Caco-2 (cell line): ENCODE measurements around the gene NFASC. TPM values are rescaled to one million over a fixed set of nuclear protein-coding genes. Genes with fewer than 3 reads are reported as not detected.

Experiments used
- BruUV-seq: library from RNA; stranded (reverse); fragments of 400-500 nt; replicated peaks from 2 replicates; lab custom pipeline; 2021; lab: Mats Ljungman, UMichigan
- CTCF ChIA-PET: fragments of 300-600 bp; sonication (Branson Sonifier 250); formaldehyde crosslinking; loops from one replicate; lab custom pipeline; 2022; ENCODE audit warnings: antibody characterized with exemption; lab: Charles Lee
- POLR2A ChIA-PET: fragments of 300-600 bp; sonication (Branson Sonifier 250); formaldehyde crosslinking; loops from one replicate; lab custom pipeline; 2022; ENCODE audit warnings: antibody characterized with exemption; lab: Charles Lee
- DNase-seq, 2 experiments: peaks; one replicate each; pipeline versions ENCODE4 v3.0.0 to v3.0.0-alpha.2; 2020 to 2022
- H3K27me3 ChIP-seq: replicated peaks from 2 replicates; pipeline ENCODE4 v1.6.0; 2011; ENCODE audit warnings: low read length; ENCODE audit not compliant: control insufficient read depth, insufficient read depth
- H3K36me3 ChIP-seq: 2 replicates; pipeline ENCODE4 v1.5.1; 2011; ENCODE audit warnings: low read length; ENCODE audit not compliant: control insufficient read depth, insufficient read depth
- H3K4me1 ChIP-seq: fragments of 250-450 bp; sonication (Bioruptor Pico); 2 replicates; pipeline ENCODE4 v1.5.1; 2020; ENCODE audit warnings: mild to moderate bottlenecking
- H3K4me3 ChIP-seq: 2 replicates; pipeline ENCODE4 v1.5.1; 2011; ENCODE audit warnings: low read depth, mild to moderate bottlenecking, control low read depth, low read length
- H3K9me3 ChIP-seq: fragments of 250-450 bp; sonication (Bioruptor Pico); 2 replicates; pipeline ENCODE4 v1.5.1; 2020; ENCODE audit warnings: mild to moderate bottlenecking, moderate library complexity
- H3K27ac Mint-ChIP-seq: one replicate; pipeline ENCODE4 v1.8.0; 2022; ENCODE audit warnings: mixed read lengths; ENCODE audit not compliant: unreplicated experiment
- H3K27me3 Mint-ChIP-seq: one replicate; pipeline ENCODE4 v1.8.0; 2022; ENCODE audit warnings: mixed read lengths; ENCODE audit not compliant: insufficient read depth, unreplicated experiment
- H3K36me3 Mint-ChIP-seq: one replicate; pipeline ENCODE4 v1.8.0; 2022; ENCODE audit warnings: mild to moderate bottlenecking, mixed read lengths; ENCODE audit not compliant: insufficient read depth, unreplicated experiment
- H3K4me1 Mint-ChIP-seq: one replicate; pipeline ENCODE4 v1.8.0; 2022; ENCODE audit warnings: low read depth, mixed read lengths; ENCODE audit not compliant: unreplicated experiment
- H3K4me3 Mint-ChIP-seq: one replicate; pipeline ENCODE4 v1.8.0; 2022; ENCODE audit warnings: mild to moderate bottlenecking, moderate library complexity, mixed read lengths; ENCODE audit not compliant: unreplicated experiment
- H3K9me3 Mint-ChIP-seq: one replicate; pipeline ENCODE4 v1.8.0; 2022; ENCODE audit warnings: mixed read lengths; ENCODE audit not compliant: unreplicated experiment
- CTCF ChIP-seq, 2 experiments: fragments of 200-600 bp in 1 of 2; IDR thresholded peaks; 1 replicate in 1 of 2; 2 replicates in 1 of 2; pipeline versions ENCODE4 v1.5.1 to v1.8.0; 2011 to 2022; ENCODE audit warnings: antibody characterized with exemption in 1 of 2, control low read depth in 1 of 2, inconsistent platforms in 1 of 2, low read depth in 1 of 2, low read length in 1 of 2, mild to moderate bottlenecking in 1 of 2, moderate library complexity in 1 of 2; ENCODE audit not compliant: insufficient read depth in 1 of 2, severe bottlenecking in 1 of 2, unreplicated experiment in 1 of 2
- intact Hi-C: fragments of 100-400 bp; cut with micrococcal nuclease; formaldehyde crosslinking; loops from one replicate; pipeline ENCODE4 v1.10.0; 2022; ENCODE audit not compliant: unreplicated experiment
- total RNA-seq: library from RNA; stranded (reverse); gene quantifications from 2 replicates; pipeline ENCODE4 v1.2.3, GENCODE V29; 2022

NFASC gene
- total RNA-seq, 1 experiment from 2014 or later: 1.3 TPM

- intact Hi-C loops: no loop called here
- no peaks in the 10 kb centered on the region for H3K9me3 Mint-ChIP-seq
- Histone ChIP-seq H3K9me3 (no peaks in the 10 kb centered on the region), H3K4me1 (no peaks in the 10 kb centered on the region), H3K27me3 (no peaks in the 10 kb centered on the region), H3K4me3 (no peak overlapping the region), H3K36me3 (no peaks in the 10 kb centered on the region)
- H3K27me3 Mint-ChIP-seq: peaks cover 7% of the 10 kb centered on the region
- no peak for TF ChIP-seq CTCF (IDR thresholded peaks at IDR 0.05; ENCODE audit: insufficient read depth in 1 of 2, low read depth in 1 of 2, low read length in 1 of 2, severe bottlenecking in 1 of 2, unreplicated experiment in 1 of 2)
- no peak for DNase-seq
- CTCF ChIA-PET: interaction anchor here (2.5 kb wide), 1 partner anchor 9 kb away, joined by 8 read pairs; no protein-coding TSS in a partner anchor
- no peak overlapping the region for H3K27ac Mint-ChIP-seq
- H3K4me3 Mint-ChIP-seq: no peak overlapping the region
- POLR2A ChIA-PET: no interaction called here
- BruUV-seq: no TSS peak
- H3K36me3 Mint-ChIP-seq: no peaks in the 10 kb centered on the region
- H3K4me1 Mint-ChIP-seq: no peaks in the 10 kb centered on the region
Observed at GRCh38 chr1:205052690-205053089, 182.0 kb downstream of the NFASC start.

GRCh38 chr1:205053296-205053695 is 182.6 kb downstream of the NFASC start:
- H3K27me3 ChIP-seq: no peaks in the 10 kb centered on the region
- intact Hi-C loops: no loop called here
- H3K4me3 ChIP-seq: no peak overlapping the region
- TF ChIP-seq CTCF (IDR thresholded peaks at IDR 0.05; ENCODE audit: insufficient read depth in 1 of 2, low read depth in 1 of 2, low read length in 1 of 2, severe bottlenecking in 1 of 2, unreplicated experiment in 1 of 2): no peak
- no peaks in the 10 kb centered on the region for H3K4me1 Mint-ChIP-seq
- H3K27ac Mint-ChIP-seq: no peak overlapping the region
- CTCF ChIA-PET: interaction anchor here (2.5 kb wide), 1 partner anchor 8 kb away, joined by 8 read pairs; no protein-coding TSS in a partner anchor
- DNase-seq: no peak
- H3K4me1 ChIP-seq: no peaks in the 10 kb centered on the region
- H3K9me3 ChIP-seq: no peaks in the 10 kb centered on the region
- POLR2A ChIA-PET: no interaction called here
- BruUV-seq: no TSS peak
- H3K4me3 Mint-ChIP-seq: no peak overlapping the region
- no peaks in the 10 kb centered on the region for H3K9me3 Mint-ChIP-seq
- H3K36me3 ChIP-seq: no peaks in the 10 kb centered on the region
- no peaks in the 10 kb centered on the region for H3K36me3 Mint-ChIP-seq
- peaks cover 7% of the 10 kb centered on the region for H3K27me3 Mint-ChIP-seq

GRCh38 chr1:205054013-205054412 is 183.4 kb downstream of the NFASC start:
- Histone ChIP-seq H3K36me3 (no peaks in the 10 kb centered on the region), H3K4me3 (no peak overlapping the region), H3K9me3 (no peaks in the 10 kb centered on the region), H3K27me3 (no peaks in the 10 kb centered on the region), H3K4me1 (no peaks in the 10 kb centered on the region)
- Mint-ChIP-seq H3K27me3 (peaks cover 7% of the 10 kb centered on the region), H3K27ac (no peak overlapping the region), H3K4me3 (no peak overlapping the region), H3K36me3 (no peaks in the 10 kb centered on the region), H3K4me1 (no peaks in the 10 kb centered on the region), H3K9me3 (no peaks in the 10 kb centered on the region)
- ChIA-PET CTCF (no interaction called here), POLR2A (no interaction called here)
- intact Hi-C loops: no loop called here
- no peak for DNase-seq
- BruUV-seq: no TSS peak
- TF ChIP-seq CTCF (IDR thresholded peaks at IDR 0.05; ENCODE audit: insufficient read depth in 1 of 2, low read depth in 1 of 2, low read length in 1 of 2, severe bottlenecking in 1 of 2, unreplicated experiment in 1 of 2): no peak
